ENCODE results near the gene RUNX2.

RUNX2 gene

DNA sequence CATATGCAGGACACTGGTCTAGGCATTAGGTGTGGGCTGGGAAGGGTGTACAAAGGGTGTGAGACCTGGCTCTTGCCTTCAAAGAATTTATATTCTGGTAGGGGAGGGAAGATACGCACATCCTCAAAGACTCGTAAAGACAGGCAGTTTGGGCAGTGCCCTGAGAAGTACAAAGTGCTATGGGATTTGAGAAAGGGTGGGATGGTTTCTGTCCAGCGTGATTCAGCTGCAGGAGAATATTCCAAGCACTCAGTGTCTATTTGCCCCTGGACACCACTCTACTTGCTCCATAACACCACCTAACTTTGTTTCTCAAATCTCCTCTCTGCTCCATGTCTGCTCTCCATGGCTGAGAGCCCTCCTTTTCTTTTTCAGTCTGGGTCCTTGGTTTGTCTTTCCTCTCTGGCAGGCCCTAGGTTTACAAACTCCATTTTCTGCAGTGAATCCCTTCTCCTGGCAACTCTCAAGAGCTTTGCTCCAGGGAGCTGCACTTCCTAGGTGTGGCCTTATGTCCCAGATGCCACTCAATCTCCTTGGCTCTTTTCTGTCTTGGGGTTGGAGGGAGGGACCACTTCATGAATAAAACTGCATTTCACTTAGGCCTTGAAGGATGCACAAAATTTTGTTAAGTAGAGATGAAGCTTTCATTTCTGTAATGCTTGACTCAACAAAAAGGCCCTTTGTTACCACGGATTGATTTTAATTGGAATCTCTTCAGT lies 377.2 kb downstream of the RUNX2 start:
- Histone ChIP-seq H2AFZ (ENCODE audit: low read depth) (no peak overlapping the region), H3K4me1 (ENCODE audit: low read depth, poor library complexity, severe bottlenecking) (peaks cover 76% of the 10 kb centered on the region), H3K79me2 (ENCODE audit: insufficient read depth, low read depth) (no peaks in the 10 kb centered on the region), H3K9ac (no peak overlapping the region), H3K36me3 (ENCODE audit: insufficient read depth) (no peaks in the 10 kb centered on the region), H3K4me3 (IDR thresholded peaks at IDR 0.05; ENCODE audit: insufficient read depth, low read depth, low read length) (no peak overlapping the region), H3K4me2 (peak overlapping the region; percentile 44; the same call in 1 of the 2 replicates), H3K27me3 (ENCODE audit: insufficient read depth, low read depth) (no peaks in the 10 kb centered on the region), H4K20me1 (ENCODE audit: insufficient read depth) (no peaks in the 10 kb centered on the region), H3K27ac (no peak overlapping the region)
- TF ChIP-seq, protein P1, sequence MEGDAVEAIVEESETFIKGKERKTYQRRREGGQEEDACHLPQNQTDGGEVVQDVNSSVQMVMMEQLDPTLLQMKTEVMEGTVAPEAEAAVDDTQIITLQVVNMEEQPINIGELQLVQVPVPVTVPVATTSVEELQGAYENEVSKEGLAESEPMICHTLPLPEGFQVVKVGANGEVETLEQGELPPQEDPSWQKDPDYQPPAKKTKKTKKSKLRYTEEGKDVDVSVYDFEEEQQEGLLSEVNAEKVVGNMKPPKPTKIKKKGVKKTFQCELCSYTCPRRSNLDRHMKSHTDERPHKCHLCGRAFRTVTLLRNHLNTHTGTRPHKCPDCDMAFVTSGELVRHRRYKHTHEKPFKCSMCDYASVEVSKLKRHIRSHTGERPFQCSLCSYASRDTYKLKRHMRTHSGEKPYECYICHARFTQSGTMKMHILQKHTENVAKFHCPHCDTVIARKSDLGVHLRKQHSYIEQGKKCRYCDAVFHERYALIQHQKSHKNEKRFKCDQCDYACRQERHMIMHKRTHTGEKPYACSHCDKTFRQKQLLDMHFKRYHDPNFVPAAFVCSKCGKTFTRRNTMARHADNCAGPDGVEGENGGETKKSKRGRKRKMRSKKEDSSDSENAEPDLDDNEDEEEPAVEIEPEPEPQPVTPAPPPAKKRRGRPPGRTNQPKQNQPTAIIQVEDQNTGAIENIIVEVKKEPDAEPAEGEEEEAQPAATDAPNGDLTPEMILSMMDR (conservative IDR thresholded peaks at IDR 0.05; ENCODE audit: low read depth, low read length): no peak

DNA sequence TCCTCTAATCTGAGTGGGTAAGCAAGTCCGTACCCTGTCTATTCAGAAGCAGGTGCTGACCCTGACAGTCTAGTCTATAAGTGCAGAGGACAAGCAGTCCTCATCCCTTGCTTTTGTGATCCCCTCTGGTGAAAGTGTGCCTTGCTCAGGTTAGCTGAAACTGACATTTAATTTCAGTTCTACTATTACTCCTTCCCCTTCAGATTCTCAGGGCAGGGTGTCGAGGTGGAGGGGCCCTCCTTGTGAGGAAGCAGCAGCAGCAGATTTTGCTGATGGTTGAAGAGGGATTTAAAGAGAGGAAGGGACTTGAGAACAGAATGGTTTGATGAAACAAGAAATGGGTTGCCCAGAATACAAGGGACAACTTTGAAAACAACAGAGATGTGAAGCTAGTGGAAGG lies 378.2 kb downstream of the RUNX2 start:
- H4K20me1 ChIP-seq (ENCODE audit: insufficient read depth): no peaks in the 10 kb centered on the region
- no peaks in the 10 kb centered on the region for H3K36me3 ChIP-seq (ENCODE audit: insufficient read depth)
- H2AFZ ChIP-seq (ENCODE audit: low read depth): 0 out of 2 replicates have a peak overlapping the region, but pooled peaks have one; percentile 10
- H3K4me1 ChIP-seq (ENCODE audit: low read depth, poor library complexity, severe bottlenecking): peaks cover 87% of the 10 kb centered on the region
- H3K9ac ChIP-seq: no peak overlapping the region
- no peak overlapping the region; the same call in 1 of the 2 replicates for H3K27ac ChIP-seq
- H3K4me2 ChIP-seq: peak overlapping the region; percentile 44
- no peak overlapping the region for H3K4me3 ChIP-seq (IDR thresholded peaks at IDR 0.05; ENCODE audit: insufficient read depth, low read depth, low read length)
- H3K79me2 ChIP-seq (ENCODE audit: insufficient read depth, low read depth): no peaks in the 10 kb centered on the region
- TF ChIP-seq, protein P1 (conservative IDR thresholded peaks at IDR 0.05; ENCODE audit: low read depth, low read length): no peak
- H3K27me3 ChIP-seq (ENCODE audit: insufficient read depth, low read depth): no peaks in the 10 kb centered on the region

DNA sequence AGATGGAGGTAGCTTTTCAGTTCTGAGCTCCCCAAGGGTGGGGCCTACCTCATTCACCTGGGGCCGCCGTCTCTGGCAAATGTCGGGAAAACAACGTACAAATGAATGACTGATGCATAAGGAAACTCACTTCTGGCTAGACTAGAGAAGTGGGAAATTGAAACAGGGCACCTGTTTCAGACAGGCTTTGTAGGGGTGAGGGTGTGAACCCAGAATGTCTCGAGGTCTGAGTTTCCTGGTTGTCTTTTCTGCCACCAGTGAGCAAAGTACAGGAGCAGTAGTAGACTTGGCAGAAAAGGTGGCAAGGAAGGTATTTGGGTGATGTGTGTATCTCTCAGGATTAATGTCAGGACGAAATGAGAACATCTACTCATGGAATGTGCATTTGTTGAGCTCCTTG lies 379.0 kb downstream of the RUNX2 start:
- H3K79me2 ChIP-seq (ENCODE audit: insufficient read depth, low read depth): no peaks in the 10 kb centered on the region
- no peak overlapping the region for H2AFZ ChIP-seq (ENCODE audit: low read depth)
- peaks cover 94% of the 10 kb centered on the region for H3K4me1 ChIP-seq (ENCODE audit: low read depth, poor library complexity, severe bottlenecking)
- H3K27me3 ChIP-seq (ENCODE audit: insufficient read depth, low read depth): no peaks in the 10 kb centered on the region
- H3K36me3 ChIP-seq (ENCODE audit: insufficient read depth): no peaks in the 10 kb centered on the region
- H3K4me2 ChIP-seq: peak overlapping the region; percentile 6; the same call in 1 of the 2 replicates
- no peak overlapping the region for H3K9ac ChIP-seq
- no peaks in the 10 kb centered on the region for H4K20me1 ChIP-seq (ENCODE audit: insufficient read depth)
- H3K4me3 ChIP-seq (IDR thresholded peaks at IDR 0.05; ENCODE audit: insufficient read depth, low read depth, low read length): no peak overlapping the region
- no peak overlapping the region for H3K27ac ChIP-seq
- TF ChIP-seq, protein P1 (conservative IDR thresholded peaks at IDR 0.05; ENCODE audit: low read depth, low read length): no peak

DNA sequence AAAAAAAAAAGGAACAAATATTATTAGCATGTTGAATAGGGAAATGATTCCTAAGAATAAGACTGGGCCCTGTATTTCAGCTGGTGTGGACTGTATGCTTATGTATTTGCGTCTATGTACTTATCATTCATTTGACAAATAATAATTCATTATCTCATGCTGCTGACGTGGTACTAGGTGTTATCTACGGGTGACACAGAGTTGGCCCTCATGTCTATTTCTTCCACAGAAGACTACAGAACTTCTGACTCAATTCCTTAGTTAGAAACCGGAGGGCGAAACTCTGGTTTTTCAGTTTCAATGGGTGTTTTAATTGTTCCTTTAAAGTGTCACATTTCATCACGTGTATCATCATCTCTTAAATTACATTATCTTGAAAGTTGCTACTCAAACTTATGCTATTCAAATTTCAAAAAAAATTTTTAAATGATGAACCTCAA lies 381.7 kb downstream of the RUNX2 start:
- Histone ChIP-seq H3K36me3 (ENCODE audit: insufficient read depth) (no peaks in the 10 kb centered on the region), H4K20me1 (ENCODE audit: insufficient read depth) (no peaks in the 10 kb centered on the region), H3K27me3 (ENCODE audit: insufficient read depth, low read depth) (no peaks in the 10 kb centered on the region), H3K27ac (peak overlapping the region; percentile 99), H3K4me3 (IDR thresholded peaks at IDR 0.05; ENCODE audit: insufficient read depth, low read depth, low read length) (no peak overlapping the region), H3K4me2 (peak overlapping the region; percentile 91), H3K9ac (peak overlapping the region; percentile 84), H3K4me1 (ENCODE audit: low read depth, poor library complexity, severe bottlenecking) (peaks cover 100% of the 10 kb centered on the region), H3K79me2 (ENCODE audit: insufficient read depth, low read depth) (peaks cover 4% of the 10 kb centered on the region; the same call in 1 of the 2 replicates), H2AFZ (ENCODE audit: low read depth) (no peak overlapping the region)
- TF ChIP-seq, protein P1 (conservative IDR thresholded peaks at IDR 0.05; ENCODE audit: low read depth, low read length): no peak
